SJSA1 (cell line): ENCODE measurements around the gene IL36B. TPM values are rescaled to one million over a fixed set of nuclear protein-coding genes. Genes with fewer than 3 reads are reported as not detected.

Experiments
- DNase-seq, 2 experiments: peaks; one replicate each; pipeline ENCODE4 v3.0.0-alpha.2; 2015 to 2020; ENCODE audit warnings: low spot score in 2 of 2, low read depth in 1 of 2
- H3K27ac ChIP-seq: fragments of 250-450 bp; sonication (Bioruptor Pico); 2 replicates; pipeline ENCODE4 v1.5.1; 2020; ENCODE audit warnings: mild to moderate bottlenecking, moderate library complexity
- H3K27me3 ChIP-seq: fragments of 250-450 bp; sonication (Bioruptor Pico); replicated peaks from 2 replicates; pipeline ENCODE4 v1.5.1; 2020; ENCODE audit warnings: mild to moderate bottlenecking, moderate library complexity
- H3K36me3 ChIP-seq: fragments of 250-450 bp; sonication (Bioruptor Pico); 2 replicates; pipeline ENCODE4 v1.5.1; 2020; ENCODE audit warnings: mild to moderate bottlenecking
- H3K4me1 ChIP-seq: fragments of 250-450 bp; sonication (Bioruptor Pico); replicated peaks from 2 replicates; pipeline ENCODE4 v1.6.1; 2021; ENCODE audit warnings: mild to moderate bottlenecking
- H3K4me3 ChIP-seq: fragments of 250-450 bp; sonication (Bioruptor Pico); 2 replicates; pipeline ENCODE4 v1.5.1; 2020; ENCODE audit warnings: mild to moderate bottlenecking
- H3K9me3 ChIP-seq: fragments of 250-450 bp; sonication (Bioruptor Pico); replicated peaks from 2 replicates; pipeline ENCODE4 v1.5.1; 2020; ENCODE audit warnings: mild to moderate bottlenecking
- total RNA-seq: library from RNA; depleted of rRNA; stranded (reverse); fragments of >200 nt; shearing (Covaris generic); gene quantifications from 2 replicates; pipeline ENCODE4 v1.2.3, GENCODE V29; 2014

The IL36B gene
- total RNA-seq, 1 experiment from 2014 or later: not detected

DNA sequence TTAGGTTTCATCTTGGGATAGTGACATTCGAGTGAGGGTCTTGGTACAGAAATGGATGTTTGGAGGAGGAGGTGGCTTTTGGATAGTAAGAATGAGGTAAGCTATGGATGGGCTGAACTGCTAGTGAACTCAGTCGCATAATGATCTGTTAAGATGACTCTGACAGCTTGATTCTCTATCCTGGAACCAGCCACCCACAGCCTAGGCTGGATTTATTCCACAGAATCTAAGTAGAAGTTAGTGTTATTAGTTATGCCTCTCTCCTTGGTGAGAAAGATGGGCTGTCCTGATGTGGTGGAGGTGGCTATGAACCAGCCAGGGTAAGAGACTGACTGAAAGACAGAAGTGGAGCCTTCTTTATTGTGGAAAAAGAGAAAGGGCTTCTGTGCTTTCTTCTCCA, 25.0 kb downstream of the IL36B start:
- Histone ChIP-seq H3K36me3 (no peaks in the 10 kb centered on the region), H3K9me3 (no peaks in the 10 kb centered on the region), H3K27me3 (peaks cover 23% of the 10 kb centered on the region), H3K4me3 (no peak overlapping the region), H3K27ac (no peak overlapping the region), H3K4me1 (no peaks in the 10 kb centered on the region)
- DNase-seq: no peak

- no peak overlapping the region for H3K4me3 ChIP-seq
- H3K27me3 ChIP-seq: peaks cover 28% of the 10 kb centered on the region
- no peaks in the 10 kb centered on the region for H3K9me3 ChIP-seq
- DNase-seq: no peak
- H3K36me3 ChIP-seq: no peaks in the 10 kb centered on the region
- H3K4me1 ChIP-seq: no peaks in the 10 kb centered on the region
- no peak overlapping the region for H3K27ac ChIP-seq
Measured at GRCh38 chr2:113025737-113026136, 26.9 kb downstream of the IL36B start.

GRCh38 chr2:113024764-113025163, 27.9 kb downstream of the IL36B start:
- H3K27ac ChIP-seq: no peak overlapping the region
- H3K4me3 ChIP-seq: no peak overlapping the region
- peaks cover 28% of the 10 kb centered on the region for H3K27me3 ChIP-seq
- H3K4me1 ChIP-seq: no peaks in the 10 kb centered on the region
- H3K9me3 ChIP-seq: no peaks in the 10 kb centered on the region
- H3K36me3 ChIP-seq: no peaks in the 10 kb centered on the region
- DNase-seq: no peak

DNA sequence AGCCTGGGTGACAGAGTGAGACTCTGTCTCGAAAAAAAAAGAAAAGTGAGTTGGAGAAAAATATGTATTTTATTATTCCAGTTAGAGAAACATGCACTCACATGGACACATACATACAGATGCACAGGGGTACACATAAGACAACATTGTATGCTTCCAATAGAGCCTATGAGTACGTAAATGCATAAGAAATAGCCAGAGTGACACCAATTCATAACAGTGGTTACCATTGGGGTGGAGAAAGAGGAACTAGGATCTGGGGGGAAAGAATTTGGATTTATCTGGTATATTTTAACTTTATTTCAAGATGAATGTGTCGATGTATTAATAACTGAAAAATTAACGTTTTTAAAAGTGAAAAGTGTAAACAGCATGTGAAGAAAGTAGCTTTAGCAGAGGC, 31.4 kb downstream of the IL36B start:
- Histone ChIP-seq H3K36me3 (no peaks in the 10 kb centered on the region), H3K27ac (no peak overlapping the region), H3K27me3 (peaks cover 17% of the 10 kb centered on the region), H3K4me1 (no peaks in the 10 kb centered on the region), H3K9me3 (no peaks in the 10 kb centered on the region), H3K4me3 (no peak overlapping the region)
- no peak for DNase-seq

DNA sequence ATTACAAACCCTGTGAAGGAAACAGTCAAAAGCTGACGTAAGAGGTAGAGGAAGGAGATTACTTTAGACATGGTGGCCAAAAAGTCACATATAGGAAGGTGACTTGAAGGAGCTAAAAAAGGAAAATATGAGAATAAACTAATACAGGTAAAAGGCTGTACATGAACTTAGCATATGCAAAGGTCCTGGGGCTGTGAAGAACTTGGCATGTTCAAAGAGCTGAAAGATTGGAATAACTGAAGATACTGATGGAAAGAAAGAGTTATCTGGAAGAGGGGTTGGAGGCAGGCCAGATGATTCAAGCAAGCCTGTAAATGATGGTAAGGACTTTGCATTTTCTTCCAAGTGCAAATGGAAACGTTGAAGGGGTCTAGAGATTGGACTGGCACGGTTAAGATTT, 34.2 kb downstream of the IL36B start:
- H3K27me3 ChIP-seq: peaks cover 26% of the 10 kb centered on the region
- no peak overlapping the region for H3K27ac ChIP-seq
- no peak overlapping the region for H3K4me3 ChIP-seq
- no peaks in the 10 kb centered on the region for H3K9me3 ChIP-seq
- H3K36me3 ChIP-seq: no peaks in the 10 kb centered on the region
- no peak for DNase-seq
- H3K4me1 ChIP-seq: no peaks in the 10 kb centered on the region

DNA sequence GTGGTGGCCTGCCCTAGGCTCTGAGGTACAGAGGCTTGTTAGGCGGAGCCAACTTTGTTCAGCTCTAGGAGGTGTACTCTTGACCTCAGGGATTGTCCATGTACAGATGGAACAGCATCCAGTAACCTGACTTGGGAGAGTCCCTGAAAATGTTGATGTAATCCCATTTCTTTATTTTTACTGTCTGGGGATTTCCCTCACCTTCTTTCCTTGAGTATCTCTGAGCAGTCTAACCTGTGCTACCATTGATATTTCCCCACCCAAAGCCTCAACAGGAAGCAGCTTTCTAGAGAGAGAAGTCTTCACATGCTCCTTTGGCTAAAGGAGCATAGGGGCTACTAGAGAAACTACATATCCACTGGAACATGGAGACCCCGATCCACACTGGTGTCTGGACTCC, 37.0 kb downstream of the IL36B start:
- no peaks in the 10 kb centered on the region for H3K36me3 ChIP-seq

DNA sequence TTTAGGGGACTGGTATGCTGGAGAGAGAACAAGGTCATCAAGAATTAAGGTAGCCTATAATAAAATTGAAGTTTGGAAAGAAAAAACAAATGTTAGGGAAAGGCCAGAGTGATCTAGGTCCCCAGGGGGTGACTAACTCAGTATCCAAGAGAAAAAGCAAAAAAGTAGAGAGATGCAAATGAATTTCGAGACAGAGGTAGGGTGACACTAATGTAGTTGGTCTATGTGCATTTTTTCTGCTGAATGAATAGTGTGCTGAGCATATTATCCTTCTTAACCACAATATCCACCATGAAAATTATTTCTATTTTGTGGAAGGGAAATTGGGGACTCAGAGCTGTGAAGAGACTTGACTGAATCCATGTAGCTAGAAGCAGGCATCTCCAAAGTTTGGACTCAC, 37.6 kb downstream of the IL36B start:
- Histone ChIP-seq H3K4me1 (no peaks in the 10 kb centered on the region), H3K27me3 (peaks cover 15% of the 10 kb centered on the region), H3K9me3 (no peaks in the 10 kb centered on the region), H3K27ac (no peak overlapping the region), H3K4me3 (no peak overlapping the region), H3K36me3 (no peaks in the 10 kb centered on the region)
- DNase-seq: no peak

More for the DNA sequence above, 37.0 kb downstream of the IL36B start:
- Histone ChIP-seq H3K4me3 (no peak overlapping the region), H3K9me3 (no peaks in the 10 kb centered on the region), H3K4me1 (no peaks in the 10 kb centered on the region), H3K27ac (no peak overlapping the region), H3K27me3 (peaks cover 15% of the 10 kb centered on the region)
- DNase-seq: no peak

DNA sequence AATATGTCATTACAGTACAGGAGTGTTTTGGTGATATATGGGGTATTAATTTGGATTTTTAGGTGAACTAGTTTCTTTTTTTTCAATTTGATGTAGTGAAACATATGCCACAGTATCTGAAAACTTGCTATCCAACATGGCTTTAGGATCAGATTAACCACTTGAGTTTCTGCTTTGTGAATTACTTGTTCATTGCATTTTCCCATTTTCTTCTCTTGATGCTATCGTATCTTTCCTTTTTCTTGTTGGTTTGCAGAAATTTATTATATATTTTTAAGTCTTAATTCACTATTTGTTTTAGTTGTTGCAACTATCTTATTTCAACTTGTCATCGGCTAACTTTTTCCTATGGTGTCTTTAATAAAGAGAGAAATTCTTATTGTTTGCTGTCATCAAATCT, 38.6 kb downstream of the IL36B start:
- H3K9me3 ChIP-seq: no peaks in the 10 kb centered on the region
- H3K4me1 ChIP-seq: no peaks in the 10 kb centered on the region
- H3K27ac ChIP-seq: no peak overlapping the region
- peaks cover 13% of the 10 kb centered on the region for H3K27me3 ChIP-seq
- no peak for DNase-seq
- H3K4me3 ChIP-seq: no peak overlapping the region
- H3K36me3 ChIP-seq: no peaks in the 10 kb centered on the region

DNA sequence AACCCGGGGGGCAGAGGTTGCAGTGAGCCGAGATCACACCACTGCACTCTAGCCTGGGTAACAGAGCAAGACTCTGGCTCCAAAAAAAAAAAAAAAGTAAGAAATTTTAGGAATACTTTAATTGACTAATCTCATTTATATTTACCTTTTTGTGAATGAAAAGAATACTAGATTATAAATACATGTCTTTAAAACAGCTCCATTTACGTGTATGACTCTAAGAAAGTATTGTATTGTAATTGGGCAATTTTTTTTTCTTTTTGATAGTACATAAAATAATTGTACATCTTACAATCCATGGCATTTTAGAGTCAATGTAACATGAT, 39.4 kb downstream of the IL36B start:
- no peaks in the 10 kb centered on the region for H3K9me3 ChIP-seq
- H3K27ac ChIP-seq: no peak overlapping the region

GRCh38 chr2:113012436-113013335, 40.0 kb downstream of the IL36B start:
- no peak for DNase-seq
- peaks cover 10% of the 10 kb centered on the region for H3K27me3 ChIP-seq
- H3K4me1 ChIP-seq: no peaks in the 10 kb centered on the region
- no peak overlapping the region for H3K27ac ChIP-seq
- no peaks in the 10 kb centered on the region for H3K36me3 ChIP-seq
- H3K9me3 ChIP-seq: no peaks in the 10 kb centered on the region
- no peak overlapping the region for H3K4me3 ChIP-seq

More for the DNA sequence above, 39.4 kb downstream of the IL36B start:
- no peaks in the 10 kb centered on the region for H3K36me3 ChIP-seq
- H3K4me3 ChIP-seq: no peak overlapping the region
- DNase-seq: no peak
- peaks cover 10% of the 10 kb centered on the region for H3K27me3 ChIP-seq
- no peaks in the 10 kb centered on the region for H3K4me1 ChIP-seq

GRCh38 chr2:113011108-113011507, 41.6 kb downstream of the IL36B start:
- Histone ChIP-seq H3K36me3 (no peaks in the 10 kb centered on the region), H3K4me3 (no peak overlapping the region), H3K27me3 (peaks cover 10% of the 10 kb centered on the region), H3K4me1 (no peaks in the 10 kb centered on the region), H3K27ac (no peak overlapping the region), H3K9me3 (no peaks in the 10 kb centered on the region)
- no peak for DNase-seq

DNA sequence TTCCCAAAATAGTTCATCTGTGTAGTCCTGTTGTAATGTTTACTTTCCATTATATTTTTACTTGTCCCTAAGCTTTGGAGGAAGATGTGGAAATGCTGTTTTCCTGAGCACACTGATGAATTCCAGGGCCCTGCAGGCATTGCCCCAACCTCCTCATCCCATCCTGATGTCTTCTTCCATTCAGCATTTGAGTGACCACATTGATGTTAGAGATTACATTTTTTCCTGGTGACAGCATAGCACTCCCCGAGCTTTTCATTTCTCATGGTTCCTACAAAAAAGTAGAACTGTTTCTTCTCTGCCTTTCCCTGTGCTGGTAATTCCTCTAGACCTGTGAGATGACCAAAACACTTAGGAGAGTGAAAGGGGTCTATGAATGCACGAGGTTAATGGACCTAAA, 42.6 kb downstream of the IL36B start:
- Histone ChIP-seq H3K36me3 (no peaks in the 10 kb centered on the region), H3K27ac (no peak overlapping the region), H3K9me3 (no peaks in the 10 kb centered on the region), H3K27me3 (peaks cover 9% of the 10 kb centered on the region), H3K4me3 (no peak overlapping the region), H3K4me1 (no peaks in the 10 kb centered on the region)
- DNase-seq: no peak

GRCh38 chr2:113009622-113010021, 43.0 kb downstream of the IL36B start:
- Histone ChIP-seq H3K4me1 (no peaks in the 10 kb centered on the region), H3K27ac (no peak overlapping the region), H3K36me3 (no peaks in the 10 kb centered on the region), H3K4me3 (no peak overlapping the region), H3K27me3 (peaks cover 4% of the 10 kb centered on the region; the same call in 1 of the 2 replicates), H3K9me3 (no peaks in the 10 kb centered on the region)
- DNase-seq: no peak

GRCh38 chr2:113007250-113007649, 45.4 kb downstream of the IL36B start:
- Histone ChIP-seq H3K4me3 (no peak overlapping the region), H3K9me3 (no peaks in the 10 kb centered on the region), H3K4me1 (no peaks in the 10 kb centered on the region), H3K27me3 (no peaks in the 10 kb centered on the region), H3K36me3 (no peaks in the 10 kb centered on the region), H3K27ac (no peak overlapping the region)
- no peak for DNase-seq
